CD14-positive monocyte (primary cell): Measurements from ENCODE around the gene TTC39A. TPM values are rescaled to one million over a fixed set of nuclear protein-coding genes. Genes with fewer than 3 reads are reported as not detected.

Experiments
- DNase-seq, 3 donors: peaks; one replicate each; pipeline ENCODE4 v3.0.0-alpha.2; 2011 to 2022
- H2AFZ ChIP-seq: 2 replicates; pipeline ENCODE4 v1.6.0; 2012; ENCODE audit warnings: mild to moderate bottlenecking, low read depth, low read length, inconsistent platforms; ENCODE audit not compliant: insufficient read depth, poor library complexity, severe bottlenecking
- H3K27ac ChIP-seq, 2 donors: 1 replicate in 1 of 2; 2 replicates in 1 of 2; pipeline ENCODE4 v1.5.1; 2012 to 2013; ENCODE audit warnings: low read length in 2 of 2, control low read depth in 1 of 2, inconsistent platforms in 1 of 2, low read depth in 1 of 2, mild to moderate bottlenecking in 1 of 2
- H3K27me3 ChIP-seq, 2 donors: one replicate each; pipeline versions ENCODE4 v1.6.0 to v1.6.1; 2011 to 2013; ENCODE audit warnings: low read length in 2 of 2; ENCODE audit not compliant: control insufficient read depth in 2 of 2, insufficient read depth in 2 of 2
- H3K36me3 ChIP-seq, 2 donors: replicated peaks in 1 of 2; 1 replicate in 1 of 2; 2 replicates in 1 of 2; pipeline versions ENCODE4 v1.5.1 to v1.6.1; 2012 to 2013; ENCODE audit warnings: low read length in 2 of 2, control low read depth in 1 of 2, inconsistent platforms in 1 of 2, mild to moderate bottlenecking in 1 of 2; ENCODE audit not compliant: insufficient read depth in 2 of 2, control insufficient read depth in 1 of 2
- H3K4me1 ChIP-seq, 2 donors: 1 replicate in 1 of 2; 2 replicates in 1 of 2; pipeline versions ENCODE4 v1.5.1 to v1.6.1; 2012 to 2013; ENCODE audit warnings: low read length in 2 of 2, control low read depth in 1 of 2, inconsistent platforms in 1 of 2, mild to moderate bottlenecking in 1 of 2, moderate library complexity in 1 of 2; ENCODE audit not compliant: insufficient read depth in 2 of 2, control insufficient read depth in 1 of 2
- H3K4me2 ChIP-seq: replicated peaks from 2 replicates; pipeline ENCODE3; 2012; ENCODE audit warnings: low read length, moderate library complexity, mild to moderate bottlenecking; ENCODE audit not compliant: poor library complexity, severe bottlenecking; ENCODE audit errors: extremely low read depth
- H3K4me3 ChIP-seq, 3 experiments: fragments of 200-600 bp in 1 of 3; sonication (generic) in 1 of 3; replicated peaks in 1 of 3; 1 replicate in 2 of 3; 2 replicates in 1 of 3; pipeline ENCODE4 v1.5.1; 2011 to 2013; ENCODE audit warnings: low read length in 3 of 3, mild to moderate bottlenecking in 3 of 3, control low read depth in 2 of 3, low read depth in 2 of 3, inconsistent platforms in 1 of 3, moderate library complexity in 1 of 3
- H3K79me2 ChIP-seq: 2 replicates; pipeline ENCODE4 v1.6.0; 2012; ENCODE audit warnings: mild to moderate bottlenecking, control low read depth, inconsistent platforms, low read length, moderate library complexity; ENCODE audit not compliant: insufficient read depth
- H3K9ac ChIP-seq: 2 replicates; pipeline ENCODE4 v1.6.0; 2017; ENCODE audit warnings: low read length, mild to moderate bottlenecking; ENCODE audit not compliant: insufficient read depth, poor library complexity, severe bottlenecking
- H3K9me3 ChIP-seq, 2 donors: replicated peaks in 1 of 2; 1 replicate in 1 of 2; 2 replicates in 1 of 2; pipeline versions ENCODE4 v1.5.1 to v1.6.1; 2012 to 2013; ENCODE audit warnings: low read length in 2 of 2, control low read depth in 1 of 2; ENCODE audit not compliant: control insufficient read depth in 1 of 2, insufficient read depth in 1 of 2
- H4K20me1 ChIP-seq: 2 replicates; pipeline ENCODE4 v1.6.0; 2012; ENCODE audit warnings: mild to moderate bottlenecking, low read length, control low read depth, moderate library complexity; ENCODE audit not compliant: insufficient read depth
- H3K27ac Mint-ChIP-seq, 7 donors: one replicate each; pipeline ENCODE4 v1.8.0; 2020; ENCODE audit warnings: mild to moderate bottlenecking in 7 of 7, mixed read lengths in 7 of 7, moderate library complexity in 6 of 7, inconsistent platforms in 2 of 7
- H3K27me3 Mint-ChIP-seq, 3 donors: one replicate each; pipeline ENCODE4 v1.8.0; 2021 to 2022; ENCODE audit warnings: low read depth in 3 of 3, mild to moderate bottlenecking in 3 of 3, mixed read lengths in 3 of 3, moderate library complexity in 3 of 3, inconsistent platforms in 1 of 3
- H3K36me3 Mint-ChIP-seq, 2 donors: one replicate each; pipeline ENCODE4 v1.8.0; 2020; ENCODE audit warnings: mixed read lengths in 2 of 2, inconsistent platforms in 1 of 2, mild to moderate bottlenecking in 1 of 2
- H3K4me1 Mint-ChIP-seq: one replicate; pipeline ENCODE4 v1.8.0; 2020; ENCODE audit warnings: mild to moderate bottlenecking, mixed read lengths
- H3K4me3 Mint-ChIP-seq, 2 donors: one replicate each; pipeline ENCODE4 v1.8.0; 2020; ENCODE audit warnings: mild to moderate bottlenecking in 2 of 2, mixed read lengths in 2 of 2, moderate library complexity in 1 of 2
- H3K9me3 Mint-ChIP-seq, 7 donors: one replicate each; pipeline ENCODE4 v1.8.0; 2020 to 2022; ENCODE audit warnings: mixed read lengths in 7 of 7, mild to moderate bottlenecking in 6 of 7, moderate library complexity in 6 of 7, inconsistent platforms in 2 of 7
- CTCF ChIP-seq: fragments of 200-600 bp; IDR thresholded peaks from one replicate; pipeline ENCODE4 v1.8.0; 2022; ENCODE audit warnings: antibody characterized with exemption, mild to moderate bottlenecking
- WGBS: methylation state at CpG from one replicate; pipeline ENCODE4 v1.1.5; 2013; ENCODE audit warnings: missing lambda C conversion rate; ENCODE audit not compliant: insufficient coverage; 5-methylcytosine and 5-hydroxymethylcytosine counted together
- intact Hi-C, 2 donors: fragments of 100-400 bp; cut with micrococcal nuclease; formaldehyde crosslinking; loops; one replicate each; pipeline versions ENCODE4 v1.15.0 to v1.15.1; 2023
- polyA plus RNA-seq, 3 donors: library from polyadenylated mRNA; depleted of rRNA in 1 of 3; unstranded in 2 of 3; stranded (reverse) in 1 of 3; fragments of 300-500 nt in 2 of 3; fragments of >200 nt in 1 of 3; fragmentation: Illumina TruSeq in 2 of 3; gene quantifications; 1 replicate in 2 of 3; 2 replicates in 1 of 3; pipeline ENCODE4 v1.2.3, GENCODE V29; 2012 to 2021

TTC39A gene
- polyA plus RNA-seq, 3 donors: 0.16 TPM; not detected in 2

GRCh38 chr1:51316846-51317120 is 13.6 kb downstream of the TTC39A start:
- Histone ChIP-seq H4K20me1 (no peaks in the 10 kb centered on the region), H3K9me3 (no peaks in the 10 kb centered on the region), H2AFZ (no peak overlapping the region), H3K4me2 (no peak overlapping the region), H3K9ac (no peak overlapping the region), H3K27me3 (no peaks in the 10 kb centered on the region), H3K79me2 (no peaks in the 10 kb centered on the region), H3K27ac (no peak overlapping the region), H3K36me3 (no peaks in the 10 kb centered on the region), H3K4me1 (peaks cover 10 to 12% of the 10 kb centered on the region in 2 donors), H3K4me3 (no peak overlapping the region)
- DNase-seq: no peak
- Mint-ChIP-seq H3K36me3 (no peaks in the 10 kb centered on the region), H3K9me3 (peaks cover 0 to 2% (median 0%) of the 10 kb centered on the region in 7 donors), H3K4me3 (no peak overlapping the region), H3K27ac (no peak overlapping the region), H3K4me1 (peaks cover 15% of the 10 kb centered on the region), H3K27me3 (peaks cover 0 to 5% (median 0%) of the 10 kb centered on the region in 3 donors)
- TF ChIP-seq CTCF: no peak
- 93% methylated on average over 2 of the region's 4 CpGs for WGBS
- intact Hi-C loops: no loop called here

DNA sequence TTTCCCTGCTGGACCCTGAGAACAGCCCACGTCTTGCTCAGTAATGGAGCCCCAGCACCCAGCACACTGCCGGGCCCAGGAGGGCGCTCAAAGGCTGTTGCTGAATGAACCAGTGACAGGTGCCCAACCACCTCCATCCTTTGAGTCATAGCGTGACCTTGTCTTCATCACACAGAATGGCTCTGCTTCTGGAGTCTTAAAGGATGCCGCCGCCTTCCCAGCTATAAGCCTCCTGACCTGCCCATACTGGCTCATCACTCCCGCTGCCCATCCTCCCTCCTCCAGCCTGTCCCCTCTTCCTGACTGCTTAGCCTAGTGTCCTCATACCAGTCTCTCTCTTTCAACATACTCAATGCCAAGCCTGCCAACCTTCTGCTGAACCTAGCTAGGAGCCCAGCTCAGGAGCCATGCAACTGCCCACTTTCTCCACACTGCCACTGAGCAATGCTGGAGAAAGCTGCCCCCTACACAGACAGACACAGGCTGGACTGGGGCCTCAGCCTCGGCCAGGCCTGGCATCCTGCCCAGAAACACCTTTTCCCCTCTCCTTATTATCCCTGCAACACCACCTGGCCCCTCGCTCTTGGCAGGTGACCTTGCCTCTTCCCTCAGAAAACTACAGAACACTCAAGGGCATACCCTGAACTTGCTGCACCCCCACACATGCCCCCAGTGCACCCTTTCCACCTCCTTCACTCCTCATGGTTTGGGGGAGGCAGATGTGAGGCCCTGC is 14.1 kb downstream of the TTC39A start:
- no peak for TF ChIP-seq CTCF
- Histone ChIP-seq H3K27ac (no peak overlapping the region), H3K27me3 (no peaks in the 10 kb centered on the region), H3K79me2 (no peaks in the 10 kb centered on the region), H3K9ac (no peak overlapping the region), H3K36me3 (no peaks in the 10 kb centered on the region), H3K4me1 (peaks cover 10 to 12% of the 10 kb centered on the region in 2 donors), H4K20me1 (no peaks in the 10 kb centered on the region), H2AFZ (no peak overlapping the region), H3K4me3 (no peak overlapping the region), H3K9me3 (no peaks in the 10 kb centered on the region), H3K4me2 (no peak overlapping the region)
- DNase-seq: no peak
- intact Hi-C loops: no loop called here
- H3K4me1 Mint-ChIP-seq: peaks cover 16% of the 10 kb centered on the region
- H3K4me3 Mint-ChIP-seq: no peak overlapping the region
- no peak overlapping the region for H3K27ac Mint-ChIP-seq
- WGBS: 87% methylated on average over 9 of the region's 9 CpGs
- H3K9me3 Mint-ChIP-seq: peaks cover 0 to 2% (median 0%) of the 10 kb centered on the region in 7 donors
- H3K36me3 Mint-ChIP-seq: no peaks in the 10 kb centered on the region
- peaks cover 0 to 5% (median 0%) of the 10 kb centered on the region in 3 donors for H3K27me3 Mint-ChIP-seq
